Thymus (tissue), 11 donors: ENCODE data around the gene LCOR. TPM values are rescaled to one million over a fixed set of nuclear protein-coding genes. Genes with fewer than 3 reads are reported as not detected.
"Not testable (repeated sequence)": the region's sequence is repeated elsewhere in the genome, so short reads cannot be mapped to it uniquely, and the experiment has no call there.

Experiments
- DNase-seq, 9 donors: peaks; one replicate each; pipeline ENCODE4 v3.0.0-alpha.2; 2013; ENCODE audit warnings: low spot score in 9 of 9, low read depth in 6 of 9, missing footprints in 1 of 9
- H3K27ac ChIP-seq, 2 donors: one replicate each; pipeline ENCODE4 v1.5.1; 2013; ENCODE audit warnings: control low read depth in 1 of 2, low read depth in 1 of 2, low read length in 1 of 2, mild to moderate bottlenecking in 1 of 2, moderate library complexity in 1 of 2
- H3K27me3 ChIP-seq, 2 donors: one replicate each; pipeline ENCODE4 v1.5.1; 2013; ENCODE audit warnings: low read length in 1 of 2; ENCODE audit not compliant: control insufficient read depth in 2 of 2, insufficient read depth in 1 of 2
- H3K36me3 ChIP-seq, 2 donors: one replicate each; pipeline ENCODE4 v1.5.1; 2013; ENCODE audit warnings: low read length in 1 of 2, mild to moderate bottlenecking in 1 of 2, moderate library complexity in 1 of 2; ENCODE audit not compliant: control insufficient read depth in 2 of 2, insufficient read depth in 2 of 2
- H3K4me1 ChIP-seq, 2 donors: one replicate each; pipeline ENCODE4 v1.5.1; 2013; ENCODE audit warnings: low read length in 2 of 2; ENCODE audit not compliant: control insufficient read depth in 2 of 2, insufficient read depth in 2 of 2
- H3K4me3 ChIP-seq, 2 donors: one replicate each; pipeline ENCODE4 v1.5.1; 2013; ENCODE audit warnings: low read length in 2 of 2, control low read depth in 1 of 2, mild to moderate bottlenecking in 1 of 2
- H3K9me3 ChIP-seq, 2 donors: one replicate each; pipeline ENCODE4 v1.5.1; 2013; ENCODE audit warnings: low read length in 1 of 2, mild to moderate bottlenecking in 1 of 2; ENCODE audit not compliant: control insufficient read depth in 2 of 2, insufficient read depth in 1 of 2
- WGBS: extraction: QIAGEN DNeasy Blood & Tissue Kit; methylation state at CpG from one replicate; pipeline ENCODE4 v1.1.7; 2013; 5-methylcytosine and 5-hydroxymethylcytosine counted together
- polyA plus RNA-seq: library from polyadenylated mRNA; stranded (reverse); fragments of 200-250 nt; gene quantifications from one replicate; pipeline ENCODE4 v1.2.3, GENCODE V29; 2013
- total RNA-seq: library from RNA; stranded (reverse); fragments of 120-200 nt; gene quantifications from one replicate; pipeline ENCODE4 v1.2.4, GENCODE V29; 2013
- donor health status: healthy.

The LCOR gene
- total and polyA plus RNA-seq, 2 donors: 4.5 to 10.3 TPM

GRCh38 chr10:97031459-97031858 is 199.4 kb downstream of the LCOR start:
- 97% methylated on average over 11 of the region's 11 CpGs for WGBS
- Histone ChIP-seq H3K36me3 (peaks cover 0 to 61% of the 10 kb centered on the region in 2 donors), H3K4me3 (no peak overlapping the region), H3K4me1 (no peaks in the 10 kb centered on the region), H3K27ac (no peak overlapping the region), H3K9me3 (no peaks in the 10 kb centered on the region), H3K27me3 (no peaks in the 10 kb centered on the region)
- DNase-seq: no peak

DNA sequence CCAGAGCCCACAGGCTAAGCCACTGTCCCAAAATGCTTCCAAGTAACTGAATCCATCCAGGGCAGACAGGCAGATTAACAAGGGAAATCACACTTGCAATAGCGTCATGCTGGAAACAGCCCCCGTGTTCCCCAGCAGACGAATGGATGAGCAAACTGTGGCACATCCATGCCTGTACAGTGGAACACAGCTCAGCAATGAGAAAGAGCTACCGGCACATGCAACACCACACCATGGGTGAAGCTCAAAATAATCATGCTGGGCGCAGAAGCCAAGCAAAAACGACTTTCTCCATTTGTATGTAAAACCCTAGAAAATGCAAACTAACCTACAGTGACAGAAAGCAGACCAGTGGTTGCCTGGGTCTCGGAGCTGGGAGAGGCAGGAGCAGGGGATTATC is 200.5 kb downstream of the LCOR start:
- no peaks in the 10 kb centered on the region for H3K27me3 ChIP-seq
- no peak overlapping the region for H3K27ac ChIP-seq
- no peaks in the 10 kb centered on the region for H3K9me3 ChIP-seq
- no peak overlapping the region for H3K4me3 ChIP-seq
- WGBS: 80% methylated on average over 7 of the region's 7 CpGs
- H3K4me1 ChIP-seq: peaks cover 0 to 3% of the 10 kb centered on the region in 2 donors
- no peak for DNase-seq
- peaks cover 0 to 63% of the 10 kb centered on the region in 2 donors for H3K36me3 ChIP-seq

- not testable (repeated sequence) for H3K27ac ChIP-seq, H3K4me1 ChIP-seq, H3K4me3 ChIP-seq, H3K9me3 ChIP-seq, DNase-seq, H3K27me3 ChIP-seq
- WGBS: 97% methylated on average over 9 of the region's 9 CpGs
- H3K36me3 ChIP-seq: peaks cover 0 to 57% of the 10 kb centered on the region in 2 donors
Observed at GRCh38 chr10:97033841-97034240, 201.7 kb downstream of the LCOR start.

- 93% methylated on average over 7 of the region's 7 CpGs for WGBS
- DNase-seq: no peak
Observed at GRCh38 chr10:97034301-97034700, 202.2 kb downstream of the LCOR start.

DNA sequence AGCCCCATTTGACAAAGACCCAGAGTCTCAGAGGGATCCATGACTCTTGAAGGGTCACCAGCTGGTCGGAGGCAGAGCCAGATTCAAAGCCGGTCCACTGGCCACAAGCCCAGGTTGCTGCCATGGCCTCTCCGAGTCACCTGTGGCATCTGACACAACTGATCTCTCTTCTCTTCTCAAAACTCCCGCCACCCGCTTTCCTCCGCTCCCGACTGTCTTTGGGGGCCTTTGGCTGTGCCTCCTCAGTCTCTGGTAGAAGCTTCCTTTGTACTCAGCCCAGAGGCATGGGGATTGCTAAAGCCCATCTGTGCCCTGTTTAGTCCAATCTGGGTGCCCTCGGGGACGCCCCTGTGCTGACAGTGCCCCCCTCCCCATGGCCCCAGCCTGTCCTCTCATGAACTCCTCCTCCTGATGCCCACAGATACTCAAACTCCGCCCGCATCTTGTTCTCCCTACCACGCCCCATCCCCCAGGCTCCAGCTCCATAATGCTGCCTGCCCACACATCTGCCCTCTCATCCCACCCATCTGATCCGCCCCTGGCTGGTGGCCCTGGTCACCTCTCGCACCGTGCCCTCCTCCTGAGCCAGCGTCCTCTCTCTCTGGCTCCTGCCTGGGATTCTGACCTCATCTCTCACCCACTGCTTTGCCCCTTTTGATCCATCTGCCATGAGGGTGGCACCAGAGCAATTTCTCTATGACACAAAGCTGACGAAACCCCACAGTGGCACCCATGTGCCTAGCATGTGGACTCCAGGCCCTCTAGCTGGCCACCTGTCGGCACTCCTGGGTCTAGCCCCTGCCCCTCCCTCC is 203.1 kb downstream of the LCOR start:
- Histone ChIP-seq H3K4me3 (no peak overlapping the region), H3K36me3 (peaks cover 0 to 58% of the 10 kb centered on the region in 2 donors), H3K27ac (no peak overlapping the region), H3K4me1 (peaks cover 0 to 9% of the 10 kb centered on the region in 2 donors), H3K9me3 (no peaks in the 10 kb centered on the region), H3K27me3 (no peaks in the 10 kb centered on the region)
- no peak for DNase-seq
- WGBS: 97% methylated on average over 18 of the region's 18 CpGs

More at GRCh38 chr10:97034301-97034700, 202.2 kb downstream of the LCOR start:
- Histone ChIP-seq H3K27me3 (no peaks in the 10 kb centered on the region), H3K4me3 (no peak overlapping the region), H3K9me3 (no peaks in the 10 kb centered on the region), H3K36me3 (peaks cover 0 to 59% of the 10 kb centered on the region in 2 donors), H3K27ac (no peak overlapping the region), H3K4me1 (peaks cover 0 to 9% of the 10 kb centered on the region in 2 donors)

DNA sequence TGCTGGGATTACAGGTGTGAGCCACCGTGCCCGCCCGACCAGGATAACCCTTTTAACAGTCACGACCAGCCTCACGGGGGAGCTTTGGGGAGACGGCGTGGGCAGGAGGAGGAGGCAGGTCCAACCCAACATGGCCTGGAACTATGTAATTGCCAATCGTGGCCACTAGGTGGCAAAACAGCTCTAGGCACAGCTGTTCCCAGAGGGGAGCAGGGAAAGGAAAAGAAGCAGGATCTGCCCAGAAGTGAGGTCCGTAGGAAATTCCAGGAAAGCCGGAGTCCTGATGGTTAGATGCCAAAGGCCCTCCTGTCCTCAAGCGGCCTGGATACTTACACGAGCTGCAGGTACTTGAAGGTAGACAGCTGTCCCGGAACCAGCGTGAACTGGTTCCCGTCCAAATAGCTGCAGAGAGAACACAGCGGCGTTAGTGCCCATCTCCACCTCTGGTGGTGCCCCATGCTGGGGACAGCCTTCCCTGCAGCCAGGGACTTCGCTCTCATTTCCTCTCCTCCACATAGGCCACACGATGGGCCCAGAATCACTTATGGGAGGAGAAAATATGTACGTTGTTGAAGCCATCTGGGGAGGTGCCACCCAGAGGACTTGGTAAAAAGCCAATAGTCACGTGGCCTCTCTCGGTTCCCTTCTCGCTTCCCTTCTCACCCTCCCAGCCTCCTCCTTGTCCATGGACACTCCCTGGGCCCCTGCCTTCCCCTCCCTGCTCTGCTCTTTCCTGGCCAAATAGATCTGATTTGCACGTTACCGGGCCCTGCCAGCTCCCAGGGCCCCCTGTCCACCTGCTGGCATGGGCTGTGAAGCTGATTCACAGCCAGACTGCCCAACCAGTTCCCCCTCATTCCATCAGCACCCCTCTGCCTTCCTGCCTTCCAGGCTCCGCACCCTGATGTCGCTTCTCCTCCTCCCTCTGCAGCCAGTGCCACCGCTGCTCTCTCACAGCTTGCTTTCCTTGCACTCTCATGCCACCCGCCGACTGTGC is 205.6 kb downstream of the LCOR start:
- Histone ChIP-seq H3K9me3 (no peaks in the 10 kb centered on the region), H3K4me3 (peak overlapping the region; percentile 1 to 22), H3K27me3 (no peaks in the 10 kb centered on the region), H3K27ac (no peak overlapping the region), H3K36me3 (peaks cover 4 to 48% of the 10 kb centered on the region in 2 donors), H3K4me1 (peaks cover 0 to 9% of the 10 kb centered on the region in 2 donors)
- DNase-seq: peak; percentile 41 to 79 (median 58)
- 28% methylated on average over 30 of the region's 30 CpGs for WGBS

DNA sequence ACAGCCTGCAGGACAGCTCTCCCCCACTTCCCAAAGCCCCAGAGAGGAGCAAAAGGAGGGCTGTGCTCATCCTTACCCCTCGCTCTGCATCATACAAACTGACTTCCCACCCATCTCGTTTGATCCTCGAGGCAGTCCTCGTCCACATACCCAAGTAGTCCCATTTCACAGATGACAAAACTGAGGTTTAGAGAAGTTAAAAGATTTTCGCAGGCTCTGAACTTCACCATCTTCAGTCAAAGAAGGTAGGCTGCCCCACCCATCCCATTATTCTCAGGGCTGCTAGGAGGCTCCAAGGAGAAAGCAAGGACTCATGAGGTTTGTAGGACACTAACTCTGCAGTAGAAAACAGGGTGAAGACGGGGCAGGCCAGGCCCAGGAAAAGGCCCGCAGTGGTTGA is 206.6 kb downstream of the LCOR start:
- Histone ChIP-seq H3K27ac (no peak overlapping the region), H3K4me3 (no peak overlapping the region), H3K27me3 (no peaks in the 10 kb centered on the region), H3K4me1 (peaks cover 0 to 9% of the 10 kb centered on the region in 2 donors), H3K9me3 (no peaks in the 10 kb centered on the region), H3K36me3 (peaks cover 9 to 54% of the 10 kb centered on the region in 2 donors)
- WGBS: 97% methylated on average over 7 of the region's 7 CpGs
- no peak for DNase-seq

DNA sequence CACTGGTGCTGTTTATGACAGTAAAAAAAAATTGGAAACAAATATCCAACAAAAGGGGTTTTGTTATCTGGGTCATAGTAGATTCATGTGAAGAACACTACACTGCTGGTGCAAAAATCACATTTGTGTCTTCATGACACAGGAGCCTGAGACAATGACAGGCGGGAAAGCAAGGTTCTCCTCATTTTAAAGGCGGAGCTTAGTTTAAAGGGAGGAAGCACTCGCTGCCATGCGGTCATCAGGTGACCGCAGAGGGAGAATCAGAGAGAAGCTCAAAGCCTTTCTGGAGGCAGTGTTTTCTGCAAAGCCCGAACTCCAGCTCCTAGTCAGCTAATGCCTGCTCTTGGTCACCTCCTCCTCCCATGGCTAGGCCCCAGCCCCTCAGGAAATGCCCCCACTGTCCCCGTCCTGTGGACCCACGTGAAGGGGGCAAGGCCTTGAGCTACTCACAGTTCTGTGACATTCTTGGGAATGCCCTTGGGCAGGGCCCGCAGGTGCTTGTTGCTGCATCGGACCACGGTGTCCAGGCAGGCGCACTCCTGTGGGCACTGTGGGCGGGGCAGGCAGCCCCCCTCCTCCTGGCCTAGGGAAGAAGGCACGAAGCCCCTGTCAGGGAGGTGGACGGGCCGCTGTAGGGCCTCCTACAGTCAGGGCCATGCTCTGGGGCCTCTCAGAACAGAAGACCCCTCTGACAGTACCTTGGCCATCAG is 207.6 kb downstream of the LCOR start:
- H3K27me3 ChIP-seq: no peaks in the 10 kb centered on the region
- H3K4me3 ChIP-seq: no peak overlapping the region
- H3K4me1 ChIP-seq: peaks cover 0 to 9% of the 10 kb centered on the region in 2 donors
- H3K9me3 ChIP-seq: no peaks in the 10 kb centered on the region
- no peak for DNase-seq
- H3K27ac ChIP-seq: no peak overlapping the region
- WGBS: 92% methylated on average over 16 of the region's 16 CpGs
- H3K36me3 ChIP-seq: peaks cover 9 to 54% of the 10 kb centered on the region in 2 donors
